Measurements from ENCODE around the gene ZNRD2.
A peak's percentile ranks its signal among the peaks of the same experiment; 100 is the strongest.

Gene ZNRD2

GRCh38 chr11:65532388-65533064 is 37.8 kb upstream of the ZNRD2 start:
- Mint-ChIP-seq H3K4me3 (no peak overlapping the region), H3K4me1 (peaks cover 7% of the 10 kb centered on the region), H3K9me3 (no peaks in the 10 kb centered on the region), H3K27ac (no peak overlapping the region), H3K27me3 (no peaks in the 10 kb centered on the region), H3K36me3 (peaks cover 11% of the 10 kb centered on the region)
- ATAC-seq (ENCODE audit: low read depth) (no peak), DNase-seq (ENCODE audit: low spot score in 2 of 2) (no peak)

GRCh38 chr11:65535102-65535501 is 35.2 kb upstream of the ZNRD2 start:
- H3K4me3 Mint-ChIP-seq, result no peak overlapping the region
- no peaks in the 10 kb centered on the region for H3K9me3 Mint-ChIP-seq
- DNase-seq (ENCODE audit: low spot score in 2 of 2) (no peak), ATAC-seq (ENCODE audit: low read depth) (no peak)
- no peak overlapping the region for H3K27ac Mint-ChIP-seq
- peaks cover 2% of the 10 kb centered on the region for H3K4me1 Mint-ChIP-seq
- H3K36me3 Mint-ChIP-seq, result peaks cover 9% of the 10 kb centered on the region
- no peaks in the 10 kb centered on the region for H3K27me3 Mint-ChIP-seq

GRCh38 chr11:65536412-65537295 is 33.6 kb upstream of the ZNRD2 start:
- H3K4me3 Mint-ChIP-seq, result no peak overlapping the region
- H3K27ac Mint-ChIP-seq, result peak overlapping the region; percentile 17
- ATAC-seq (ENCODE audit: low read depth), result no peak
- H3K9me3 Mint-ChIP-seq, result no peaks in the 10 kb centered on the region
- peaks cover 4% of the 10 kb centered on the region for H3K4me1 Mint-ChIP-seq
- H3K27me3 Mint-ChIP-seq, result no peaks in the 10 kb centered on the region
- peaks cover 4% of the 10 kb centered on the region for H3K36me3 Mint-ChIP-seq
- no peak for DNase-seq (ENCODE audit: low spot score in 2 of 2)

- DNase-seq (ENCODE audit: low spot score in 2 of 2), result no peak
- H3K27me3 Mint-ChIP-seq, result no peaks in the 10 kb centered on the region
- H3K36me3 Mint-ChIP-seq, result peaks cover 4% of the 10 kb centered on the region
- no peaks in the 10 kb centered on the region for H3K9me3 Mint-ChIP-seq
- no peak overlapping the region for H3K27ac Mint-ChIP-seq
- ATAC-seq (ENCODE audit: low read depth), result no peak
- H3K4me3 Mint-ChIP-seq, result no peak overlapping the region
- H3K4me1 Mint-ChIP-seq, result peaks cover 7% of the 10 kb centered on the region
Observed at GRCh38 chr11:65537296-65537597, 33.0 kb upstream of the ZNRD2 start.

- H3K4me1 Mint-ChIP-seq, result peaks cover 9% of the 10 kb centered on the region
- DNase-seq (ENCODE audit: low spot score in 2 of 2) (no peak), ATAC-seq (ENCODE audit: low read depth) (no peak)
- H3K27ac Mint-ChIP-seq, result no peak overlapping the region
- no peaks in the 10 kb centered on the region for H3K27me3 Mint-ChIP-seq
- peak overlapping the region; percentile 21 for H3K4me3 Mint-ChIP-seq
- H3K36me3 Mint-ChIP-seq, result peaks cover 4% of the 10 kb centered on the region
- no peaks in the 10 kb centered on the region for H3K9me3 Mint-ChIP-seq
Observed at GRCh38 chr11:65537620-65538231, 32.6 kb upstream of the ZNRD2 start.

GRCh38 chr11:65538232-65538914 is 31.9 kb upstream of the ZNRD2 start:
- no peak for ATAC-seq (ENCODE audit: low read depth)
- Mint-ChIP-seq H3K4me1 (peaks cover 11% of the 10 kb centered on the region), H3K36me3 (peaks cover 2% of the 10 kb centered on the region), H3K4me3 (peak overlapping the region; percentile 61), H3K27me3 (no peaks in the 10 kb centered on the region), H3K27ac (no peak overlapping the region), H3K9me3 (no peaks in the 10 kb centered on the region)
- no peak for DNase-seq (ENCODE audit: low spot score in 2 of 2)

GRCh38 chr11:65538915-65539743 is 31.1 kb upstream of the ZNRD2 start:
- H3K27me3 Mint-ChIP-seq, result no peaks in the 10 kb centered on the region
- peaks cover 2% of the 10 kb centered on the region for H3K36me3 Mint-ChIP-seq
- ATAC-seq (ENCODE audit: low read depth) (no peak), DNase-seq (ENCODE audit: low spot score in 2 of 2) (no peak)
- H3K4me3 Mint-ChIP-seq, result peak overlapping the region; percentile 61
- no peaks in the 10 kb centered on the region for H3K9me3 Mint-ChIP-seq
- no peak overlapping the region for H3K27ac Mint-ChIP-seq
- peaks cover 11% of the 10 kb centered on the region for H3K4me1 Mint-ChIP-seq

- ATAC-seq (ENCODE audit: low read depth) (peak; percentile 69), DNase-seq (ENCODE audit: low spot score in 2 of 2) (no peak)
- H3K4me3 Mint-ChIP-seq, result peak overlapping the region; percentile 92
- H3K27me3 Mint-ChIP-seq, result no peaks in the 10 kb centered on the region
- H3K27ac Mint-ChIP-seq, result peak overlapping the region; percentile 88
- peaks cover 2% of the 10 kb centered on the region for H3K36me3 Mint-ChIP-seq
- H3K4me1 Mint-ChIP-seq, result peaks cover 13% of the 10 kb centered on the region
- H3K9me3 Mint-ChIP-seq, result no peaks in the 10 kb centered on the region
Observed at GRCh38 chr11:65539744-65540289, 30.5 kb upstream of the ZNRD2 start.

- Mint-ChIP-seq H3K36me3 (peaks cover 2% of the 10 kb centered on the region), H3K4me1 (peaks cover 17% of the 10 kb centered on the region), H3K9me3 (no peaks in the 10 kb centered on the region), H3K27me3 (no peaks in the 10 kb centered on the region), H3K4me3 (peak overlapping the region; percentile 92), H3K27ac (peak overlapping the region; percentile 88)
- ATAC-seq (ENCODE audit: low read depth) (peak; percentile 80), DNase-seq (ENCODE audit: low spot score in 2 of 2) (peak; percentile 92 to 95)
Observed at GRCh38 chr11:65540290-65541092, 29.8 kb upstream of the ZNRD2 start.

- H3K27ac Mint-ChIP-seq, result peak overlapping the region; percentile 88
- H3K4me1 Mint-ChIP-seq, result peaks cover 24% of the 10 kb centered on the region
- no peak for DNase-seq (ENCODE audit: low spot score in 2 of 2)
- H3K27me3 Mint-ChIP-seq, result no peaks in the 10 kb centered on the region
- no peak for ATAC-seq (ENCODE audit: low read depth)
- H3K9me3 Mint-ChIP-seq, result no peaks in the 10 kb centered on the region
- H3K4me3 Mint-ChIP-seq, result peak overlapping the region; percentile 92
- H3K36me3 Mint-ChIP-seq, result peaks cover 2% of the 10 kb centered on the region
Observed at GRCh38 chr11:65541093-65541982, 28.9 kb upstream of the ZNRD2 start.

- peak overlapping the region; percentile 64 for H3K27ac Mint-ChIP-seq
- ATAC-seq (ENCODE audit: low read depth) (no peak), DNase-seq (ENCODE audit: low spot score in 2 of 2) (no peak)
- no peaks in the 10 kb centered on the region for H3K9me3 Mint-ChIP-seq
- H3K27me3 Mint-ChIP-seq, result no peaks in the 10 kb centered on the region
- no peak overlapping the region for H3K4me3 Mint-ChIP-seq
- peaks cover 29% of the 10 kb centered on the region for H3K4me1 Mint-ChIP-seq
- H3K36me3 Mint-ChIP-seq, result no peaks in the 10 kb centered on the region
Observed at GRCh38 chr11:65542738-65543390, 27.4 kb upstream of the ZNRD2 start.
